ENCODE measurements around the gene POP7.

POP7 gene

DNA sequence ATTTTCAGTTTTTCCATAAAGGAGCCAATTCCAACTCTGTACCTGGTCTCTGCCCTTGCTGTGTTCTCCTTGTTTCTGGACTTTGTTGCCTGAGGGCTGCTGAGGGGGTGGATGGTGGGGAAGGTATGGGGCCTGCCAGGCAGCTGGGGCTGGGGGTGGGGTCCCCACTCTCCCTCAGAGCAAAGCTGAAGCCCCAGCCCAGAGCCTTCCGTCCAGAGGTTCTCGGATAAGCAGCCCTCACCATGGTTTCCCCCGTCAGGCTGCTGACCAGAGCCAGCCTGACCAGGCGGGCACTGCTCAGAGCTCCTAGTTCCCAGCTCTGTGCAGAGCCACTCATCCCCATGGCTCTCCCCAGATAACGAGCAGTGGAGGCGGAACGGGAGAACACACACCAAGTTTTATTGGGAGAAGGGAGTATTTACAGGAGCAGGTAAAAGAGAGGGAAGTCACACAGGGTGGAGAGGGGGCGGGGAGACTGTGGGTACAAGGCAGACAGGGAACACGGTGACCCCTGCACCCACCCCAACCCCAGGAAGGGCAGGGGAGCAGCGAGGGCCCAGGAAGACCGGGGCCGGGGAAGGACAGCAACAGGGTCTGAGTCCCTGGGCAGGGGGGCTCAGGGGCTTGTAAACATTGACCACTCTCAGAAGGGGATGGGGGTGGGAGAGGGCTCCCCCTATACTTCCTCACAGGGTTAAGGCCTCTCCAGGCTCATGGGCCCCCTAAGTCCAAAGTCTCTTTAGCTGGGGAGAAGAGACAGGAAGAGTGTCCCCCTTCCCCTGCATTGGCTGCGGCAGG is 26.6 kb upstream of the POP7 start:
- DNase-seq (ENCODE audit: low spot score): no peak

DNA sequence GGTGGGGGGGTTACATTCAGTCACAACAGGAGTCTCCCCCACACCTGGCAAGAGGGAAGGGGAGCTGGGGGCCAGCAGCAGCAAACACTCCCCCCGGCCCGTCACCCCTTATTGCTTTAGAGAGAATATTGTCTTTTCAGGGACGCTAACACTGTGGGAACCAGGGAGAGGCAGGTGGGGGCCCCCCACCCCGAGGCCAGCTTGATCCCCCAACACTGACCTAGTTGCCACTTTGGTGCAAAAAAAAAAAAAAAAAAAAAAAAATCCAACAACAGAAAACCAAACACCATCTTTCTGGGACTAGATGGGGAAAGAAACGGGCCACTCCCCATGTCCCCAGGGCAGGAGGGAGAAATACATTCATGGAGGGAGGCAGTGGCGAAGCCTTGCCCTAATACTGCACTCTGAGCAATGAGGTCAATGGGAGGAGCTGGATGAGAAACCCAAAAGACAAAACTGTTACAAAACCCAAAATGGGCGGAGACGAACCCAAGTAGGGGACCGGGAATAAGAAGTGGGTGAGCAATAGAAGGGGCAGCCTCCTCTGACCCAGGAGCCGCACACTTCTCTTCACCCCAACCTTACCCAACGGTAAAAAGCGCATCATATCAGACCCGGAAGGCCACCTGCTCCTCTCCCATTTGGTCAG is 25.9 kb upstream of the POP7 start:
- peak; percentile 47 for DNase-seq (ENCODE audit: low spot score)

DNA sequence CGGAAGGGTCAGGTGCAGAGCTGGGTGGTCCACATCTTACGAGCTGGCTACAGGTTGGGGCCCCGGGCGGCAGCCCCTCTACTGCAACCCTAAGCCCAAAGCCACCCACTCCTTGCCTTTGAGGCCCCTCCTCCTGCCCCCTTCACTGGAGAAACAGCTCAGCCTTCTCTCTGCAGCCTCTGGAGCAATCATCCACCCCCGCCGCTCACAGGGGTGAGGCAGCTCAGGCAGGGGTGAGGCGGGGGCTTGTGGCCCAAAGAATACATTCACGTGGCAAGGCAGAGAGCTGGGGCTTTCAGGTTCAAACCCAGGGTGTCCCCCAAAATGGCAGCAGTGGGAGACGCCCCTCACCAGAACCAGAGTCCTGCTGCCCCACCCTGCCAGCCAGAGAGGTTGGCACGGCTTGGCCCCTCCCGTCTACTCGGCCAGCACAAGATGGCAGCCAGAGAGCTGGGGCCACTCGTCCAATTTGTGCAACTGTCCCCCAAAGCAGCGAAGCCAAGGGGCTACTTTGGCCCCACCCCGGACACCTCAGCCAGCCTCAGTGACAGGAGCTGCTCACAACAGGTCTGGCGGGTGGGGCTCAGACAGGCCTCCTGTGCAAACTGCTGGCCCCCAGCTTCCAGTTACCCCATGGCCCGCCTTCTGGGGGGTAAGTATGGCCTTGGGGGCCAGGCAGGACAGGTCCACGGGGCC is 25.2 kb upstream of the POP7 start:
- DNase-seq (ENCODE audit: low spot score): peak; percentile 13

DNA sequence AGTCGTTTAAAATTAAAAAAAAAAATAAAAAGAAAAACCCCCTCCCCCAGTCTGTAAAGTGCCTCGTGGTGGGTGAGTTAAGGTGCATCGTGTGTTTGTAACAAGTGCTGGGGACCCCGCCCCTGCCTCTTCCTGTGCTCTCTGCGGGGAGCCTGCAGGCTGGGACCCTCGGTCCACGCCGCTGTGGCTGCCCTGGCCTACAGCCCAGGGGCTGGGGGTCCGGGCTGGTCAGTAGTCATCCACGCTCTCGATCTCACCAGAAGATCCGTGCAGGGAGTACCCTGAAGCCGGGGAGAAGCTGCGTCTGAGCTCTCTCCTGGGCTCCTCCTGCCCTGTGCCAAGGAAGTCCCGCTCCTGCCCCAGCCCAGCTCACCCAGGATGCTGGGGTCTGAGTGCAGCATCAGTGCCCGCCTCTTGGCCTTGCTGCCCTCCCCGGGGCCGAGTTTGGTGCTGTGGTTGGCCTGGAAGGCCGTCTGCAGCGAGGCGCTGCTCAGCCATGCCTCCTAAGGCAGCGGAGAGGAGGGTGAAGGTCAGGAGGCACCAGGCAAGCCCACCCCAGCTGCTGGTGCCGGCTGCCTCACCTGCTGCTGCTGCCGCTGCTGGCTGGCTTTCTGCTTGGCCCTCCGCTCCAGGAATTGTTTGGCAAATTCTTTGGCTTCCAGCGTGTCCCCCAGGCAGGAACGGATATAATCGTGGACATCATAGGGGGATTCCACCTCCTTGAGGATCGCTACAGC is 24.3 kb upstream of the POP7 start:
- DNase-seq (ENCODE audit: low spot score): peak; percentile 12

DNA sequence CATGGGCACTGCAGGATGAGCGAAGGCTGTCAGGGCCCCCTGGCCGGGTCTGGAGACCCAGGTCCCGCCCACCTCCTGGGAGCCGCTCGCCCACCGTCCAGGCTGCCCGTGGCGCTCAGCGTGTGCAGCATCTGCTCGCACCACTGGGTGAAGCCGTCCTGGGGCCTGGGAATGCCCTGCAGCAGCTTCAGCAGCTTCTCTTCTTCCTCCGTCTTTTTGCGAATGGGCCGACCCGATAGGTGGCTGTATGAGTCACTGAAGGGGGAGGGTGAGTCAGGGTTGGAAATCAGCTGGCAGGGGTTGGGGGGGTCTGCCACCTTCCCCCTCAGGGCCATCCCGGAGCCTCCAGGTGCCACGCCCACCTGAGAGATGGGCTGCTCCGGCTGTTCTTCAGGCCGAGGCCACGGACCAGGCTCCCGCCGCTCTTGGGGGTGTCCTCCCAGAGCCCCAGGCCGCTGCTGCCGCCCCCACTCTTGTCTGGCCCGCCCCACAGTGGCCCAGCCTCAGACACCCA is 23.6 kb upstream of the POP7 start:
- DNase-seq (ENCODE audit: low spot score): peak; percentile 17

DNA sequence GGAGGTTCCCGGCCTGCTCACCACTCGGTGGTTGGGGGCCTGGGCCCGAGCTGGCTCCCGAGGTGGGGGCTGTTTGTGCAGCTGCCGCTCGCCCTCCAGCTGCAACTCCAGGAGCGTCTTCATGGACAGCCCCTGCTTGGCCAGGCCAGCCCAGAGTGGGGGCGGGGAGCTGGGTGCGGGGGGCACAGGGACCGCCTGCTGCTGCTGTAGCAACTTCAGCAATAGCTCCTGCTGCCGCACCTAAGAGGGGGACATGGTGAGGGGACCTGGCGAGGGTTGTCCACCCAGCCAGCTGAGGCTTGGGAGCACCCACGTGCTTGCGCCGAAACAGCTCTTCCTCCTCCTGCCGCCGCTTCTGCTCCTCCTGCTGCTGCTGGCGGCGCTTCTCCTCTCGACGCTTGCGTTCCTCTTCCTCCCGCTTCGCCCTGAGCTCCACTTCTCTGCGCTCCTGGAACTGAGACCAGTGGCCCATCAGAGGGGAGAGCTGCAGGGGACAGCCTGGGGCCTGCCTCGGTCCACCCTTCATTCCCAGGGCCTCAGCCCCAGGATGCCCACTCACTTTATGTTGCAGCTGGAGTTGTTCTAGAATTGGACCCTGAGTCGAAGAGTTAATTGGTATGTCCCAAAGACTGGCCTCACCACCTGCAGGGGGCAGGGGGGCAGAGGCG is 22.8 kb upstream of the POP7 start:
- DNase-seq (ENCODE audit: low spot score): peak; percentile 14

DNA sequence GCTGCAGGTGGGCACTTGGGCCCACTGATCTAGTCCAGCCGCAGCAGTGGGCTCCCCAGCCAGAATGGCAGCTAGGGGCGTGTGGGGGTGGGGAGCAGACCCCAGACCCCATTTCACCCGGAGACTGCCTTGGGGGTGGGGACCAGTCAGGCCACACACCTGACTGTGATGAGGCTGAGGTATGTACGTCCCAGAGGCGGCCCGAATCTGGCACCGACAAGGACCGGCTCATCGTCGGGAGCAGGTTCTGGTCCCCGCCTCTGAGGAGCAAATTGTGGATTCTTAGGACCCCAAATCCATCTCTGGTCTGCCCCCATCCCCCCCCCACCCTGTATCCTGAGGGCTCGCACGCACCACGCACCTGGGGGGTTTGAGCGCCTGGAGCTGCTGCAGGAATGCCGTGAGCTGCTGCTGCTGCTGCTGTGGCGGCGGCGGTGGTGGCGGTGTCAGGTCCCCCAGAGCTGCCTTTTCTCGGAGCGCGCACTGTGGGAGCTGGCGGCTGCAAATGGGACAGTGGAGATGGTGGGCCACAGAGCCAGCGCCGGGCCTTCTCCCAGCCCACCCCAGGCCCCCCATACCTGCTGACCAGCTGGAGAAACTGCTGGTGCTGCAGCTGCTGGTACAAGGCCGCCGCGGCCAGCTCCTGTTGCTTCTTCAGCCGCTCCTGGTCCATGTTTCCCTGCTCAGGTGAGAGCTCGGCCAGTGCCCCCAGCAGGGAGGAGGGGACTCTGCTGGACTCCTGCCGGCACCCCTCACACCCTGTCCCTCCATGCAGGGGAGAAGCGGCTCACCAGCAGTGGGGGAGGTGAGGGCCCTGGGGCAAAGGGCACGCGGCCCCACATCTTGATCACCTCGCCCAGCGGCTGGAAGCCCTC is 22.0 kb upstream of the POP7 start:
- peak; percentile 10 for DNase-seq (ENCODE audit: low spot score)

DNA sequence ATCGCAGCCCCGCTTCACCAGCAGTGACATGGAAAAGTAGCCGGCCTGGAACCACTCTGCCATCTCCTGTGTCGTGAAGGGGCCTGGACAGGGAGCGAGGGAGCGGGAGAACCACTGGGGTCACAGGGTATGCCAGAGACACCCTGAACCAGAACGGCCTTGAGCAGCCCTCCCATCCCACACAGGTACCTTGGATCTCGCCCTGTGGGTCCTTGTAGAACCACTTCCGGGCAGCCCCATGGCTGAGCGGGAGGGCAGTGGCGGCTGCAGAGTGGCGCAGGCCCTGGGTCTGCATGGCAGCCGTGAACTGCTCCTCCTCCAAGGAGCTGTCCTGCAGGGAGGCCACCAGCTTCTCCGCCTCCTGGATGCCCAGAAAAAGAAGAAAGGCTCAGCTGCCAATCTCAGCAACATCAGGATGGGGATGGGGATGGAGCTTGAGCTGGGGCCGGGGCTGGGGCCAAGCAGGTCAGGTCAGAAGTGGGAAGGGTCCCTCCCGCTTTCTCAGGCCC is 21.3 kb upstream of the POP7 start:
- DNase-seq (ENCODE audit: low spot score): peak; percentile 7

DNA sequence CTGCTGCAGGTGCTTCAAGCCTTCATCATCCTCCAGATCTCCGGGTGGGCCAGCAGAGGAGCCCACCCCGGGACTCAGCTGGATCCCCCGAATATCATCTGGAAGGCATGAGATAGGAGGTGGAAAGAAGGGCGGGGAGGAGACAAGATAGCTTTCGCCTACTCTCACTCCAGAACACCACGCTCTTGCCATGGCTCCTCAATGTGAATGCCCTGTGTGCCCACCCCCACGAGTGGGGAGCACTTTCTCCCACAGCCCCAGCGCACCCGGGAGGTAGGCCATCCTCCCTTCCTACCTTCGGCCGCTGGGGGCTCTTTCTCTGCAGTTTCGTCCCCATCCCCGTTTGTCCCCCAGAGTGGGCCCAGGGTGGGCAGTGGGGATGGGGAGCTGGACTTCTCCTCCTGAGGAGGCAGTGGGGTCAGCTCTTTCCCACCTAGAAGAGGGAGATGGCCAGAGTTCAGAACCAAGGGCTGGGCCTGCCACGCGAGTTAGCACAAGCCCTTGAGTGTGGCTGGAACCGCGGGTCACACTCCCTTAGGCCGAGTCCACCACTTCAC is 20.8 kb upstream of the POP7 start:
- DNase-seq (ENCODE audit: low spot score): peak; percentile 10

DNA sequence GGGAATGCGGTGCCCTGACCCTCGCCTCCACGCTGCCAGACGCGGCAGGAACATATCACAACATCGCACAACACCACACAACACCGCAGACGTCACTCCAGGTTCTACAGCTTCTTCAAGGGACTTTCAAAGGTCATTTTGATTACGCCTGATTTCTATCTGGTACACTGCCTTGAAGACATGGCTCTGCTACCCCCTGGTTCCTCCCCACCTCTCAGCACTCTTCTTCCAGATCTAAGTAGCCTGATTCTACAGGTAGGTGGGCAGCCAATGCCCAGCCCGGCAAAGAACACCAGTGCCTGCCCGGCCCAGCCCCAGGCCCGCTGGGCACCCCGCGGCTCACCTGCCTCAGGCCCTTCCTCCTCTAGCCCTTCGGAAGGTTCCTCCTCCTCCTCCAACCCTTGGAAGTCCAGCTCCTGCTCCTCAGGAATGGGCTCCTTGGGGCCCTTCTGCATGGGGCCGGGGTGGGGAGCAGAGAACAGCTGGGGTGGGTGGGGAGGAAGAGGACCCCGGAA is 20.2 kb upstream of the POP7 start:
- DNase-seq (ENCODE audit: low spot score): peak; percentile 7

DNA sequence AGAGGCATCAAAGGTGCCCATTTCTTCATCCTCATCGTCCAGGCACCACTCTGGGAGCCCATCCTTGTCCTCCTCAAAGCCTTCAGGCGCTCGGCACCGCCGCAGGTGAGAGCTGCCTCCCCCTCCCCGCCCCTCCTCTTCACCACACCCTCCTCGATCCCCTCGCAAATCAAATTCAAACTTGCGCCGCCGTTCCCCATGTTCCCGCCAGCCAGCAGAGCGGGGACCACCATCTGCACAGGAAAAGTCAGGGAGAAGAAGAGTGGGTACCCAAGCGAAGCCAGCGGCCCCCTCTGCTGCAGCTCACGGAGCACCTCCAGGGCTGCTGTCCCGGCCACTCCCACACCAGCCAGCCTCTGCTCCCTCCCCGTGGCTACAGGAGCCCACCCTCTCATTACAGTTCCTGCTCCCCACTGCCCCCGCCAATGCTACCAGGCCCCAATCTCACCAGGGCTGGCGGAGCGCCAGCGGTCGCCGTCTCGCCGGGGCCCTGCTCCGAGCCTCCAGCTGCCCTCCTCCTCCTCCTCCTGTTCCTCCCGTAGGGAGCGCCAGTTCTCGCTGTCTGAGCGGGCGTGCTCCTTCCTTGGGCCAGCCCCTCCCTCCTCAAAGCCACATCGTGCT is 19.6 kb upstream of the POP7 start:
- DNase-seq (ENCODE audit: low spot score): peak; percentile 5

DNA sequence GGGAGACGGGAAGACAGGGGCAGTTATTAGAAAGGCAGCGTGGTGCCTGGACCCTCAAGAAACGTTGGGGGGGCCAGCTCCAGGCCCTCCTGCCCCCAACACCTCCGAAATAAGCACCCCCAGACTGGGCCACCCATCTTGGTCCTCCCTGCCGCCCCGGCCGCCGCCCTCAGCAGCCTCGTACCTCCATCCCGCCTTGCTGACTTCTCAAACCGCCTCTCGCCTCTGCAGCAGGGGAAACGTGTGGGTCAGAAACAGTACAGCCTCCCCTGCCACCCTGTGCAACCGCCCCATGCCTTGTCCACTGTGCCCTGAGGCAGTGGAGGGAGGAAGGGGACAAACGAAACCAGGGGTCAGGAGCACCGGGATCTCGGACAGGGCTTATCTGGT is 19.1 kb upstream of the POP7 start:
- peak; percentile 5 for DNase-seq (ENCODE audit: low spot score)

DNA sequence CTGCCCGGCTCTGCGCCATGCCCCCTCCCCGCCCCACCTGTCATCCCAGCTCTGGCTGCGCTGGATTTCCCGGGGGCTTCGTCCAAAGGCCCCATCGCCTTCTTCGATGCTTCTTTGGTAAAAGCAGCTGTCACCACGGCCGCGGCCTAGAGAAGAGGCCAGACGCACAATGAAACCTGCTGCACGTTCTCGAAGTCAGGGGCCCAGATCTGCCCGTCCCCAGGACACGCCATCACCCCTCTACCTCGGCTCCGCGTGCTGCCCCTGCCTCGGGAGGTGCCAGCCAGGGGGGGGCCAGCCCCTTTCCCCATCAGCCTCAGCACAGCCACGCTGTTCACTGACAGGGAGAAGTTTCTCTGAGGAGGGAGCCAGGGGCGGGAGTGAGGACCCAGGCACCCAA is 18.7 kb upstream of the POP7 start:
- DNase-seq (ENCODE audit: low spot score): peak; percentile 5

DNA sequence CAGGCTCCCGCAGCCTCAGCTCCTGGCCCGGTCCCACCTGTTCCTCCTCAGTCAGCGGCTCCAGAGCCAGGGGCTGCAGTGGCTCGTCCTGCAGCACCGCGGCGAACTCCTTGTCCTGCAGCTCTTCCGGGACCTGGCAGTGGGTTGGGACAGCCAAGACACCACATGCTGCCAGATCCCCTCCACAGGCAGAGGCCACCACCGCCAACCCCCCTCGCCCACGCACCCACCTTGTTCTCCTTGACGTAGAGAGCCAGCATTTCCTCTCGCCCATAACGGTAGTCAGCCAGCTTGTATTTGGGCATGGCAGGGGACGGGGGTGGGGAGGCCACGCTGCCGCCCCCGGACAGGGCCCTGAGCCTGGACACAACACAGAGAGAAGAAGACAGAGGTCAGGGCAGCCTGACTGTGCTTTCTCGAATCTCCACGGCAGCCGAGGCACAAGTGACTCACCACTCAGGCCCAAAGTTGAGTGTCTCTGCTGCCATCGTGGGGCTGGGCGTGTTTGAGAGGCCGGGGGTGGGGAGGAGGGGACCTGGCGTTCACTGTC is 18.1 kb upstream of the POP7 start:
- DNase-seq (ENCODE audit: low spot score): peak; percentile 61

DNA sequence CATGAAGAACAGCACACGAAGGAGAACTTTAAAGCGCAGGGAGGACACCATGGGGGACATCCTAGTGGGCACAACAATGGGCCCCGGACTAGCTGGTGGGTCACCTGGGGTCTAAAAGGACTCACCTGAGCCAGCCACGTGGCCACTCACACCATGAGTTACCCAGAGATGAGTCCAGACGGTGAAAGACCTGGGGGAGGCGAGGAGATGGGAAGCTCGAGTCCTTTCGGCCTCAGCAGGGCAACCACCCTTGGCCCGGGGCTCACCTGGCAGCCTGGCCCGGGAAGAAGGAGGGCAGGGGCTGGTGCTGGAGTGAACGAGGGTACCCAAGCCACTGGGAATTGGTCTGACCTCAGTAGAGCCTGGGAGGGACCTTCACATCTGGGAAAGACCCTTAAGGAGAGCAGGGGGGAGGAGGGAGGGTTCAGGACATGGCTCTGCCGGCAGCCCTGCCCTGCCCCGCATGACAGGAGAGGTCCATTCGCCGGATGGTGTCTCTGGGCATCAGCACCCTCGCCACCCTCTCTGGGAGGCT is 17.5 kb upstream of the POP7 start:
- DNase-seq (ENCODE audit: low spot score): no peak

DNA sequence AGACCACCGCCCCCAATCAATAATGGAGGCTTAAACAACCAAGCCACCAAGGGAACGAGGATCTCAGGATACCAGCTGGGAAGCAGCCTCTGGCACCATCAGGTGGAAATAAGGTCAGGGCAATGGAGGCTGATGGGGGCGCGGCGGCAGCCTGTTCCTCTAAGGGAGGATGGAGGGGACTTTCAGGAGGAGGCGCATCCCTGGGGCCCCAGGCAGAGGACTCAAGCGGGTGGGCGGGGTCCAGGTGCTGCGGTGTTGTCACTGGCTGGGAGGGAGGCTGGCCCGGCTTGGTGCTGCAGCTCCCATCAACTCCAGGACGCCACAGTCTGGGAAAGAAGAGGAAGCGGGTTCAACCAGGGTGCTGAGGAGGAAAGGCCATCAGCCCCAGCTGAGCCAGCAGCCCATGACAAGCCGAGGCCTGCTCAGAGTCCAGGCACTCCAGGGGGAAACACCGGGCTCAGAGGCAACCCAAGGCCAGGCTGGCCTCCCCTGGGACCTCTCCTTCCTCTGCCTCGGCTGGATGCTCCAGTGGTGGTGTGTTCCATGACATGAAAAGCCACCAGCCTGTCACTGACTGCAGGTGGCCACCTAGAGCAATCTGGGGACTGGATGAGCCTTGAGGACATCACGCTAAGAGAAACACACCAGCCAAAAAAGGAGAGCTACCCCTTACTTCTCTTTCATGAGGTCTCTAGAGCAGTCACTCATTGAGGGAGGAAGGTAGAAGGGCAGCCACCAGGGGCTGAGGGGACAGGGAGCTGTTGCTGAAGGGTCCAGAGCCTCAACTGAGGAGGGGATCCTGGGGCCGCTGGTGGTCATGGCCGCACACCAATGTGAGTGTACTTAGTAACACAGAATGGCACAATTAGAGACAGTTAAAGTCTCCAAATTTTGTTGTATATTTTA is 16.4 kb upstream of the POP7 start:
- DNase-seq (ENCODE audit: low spot score): no peak

DNA sequence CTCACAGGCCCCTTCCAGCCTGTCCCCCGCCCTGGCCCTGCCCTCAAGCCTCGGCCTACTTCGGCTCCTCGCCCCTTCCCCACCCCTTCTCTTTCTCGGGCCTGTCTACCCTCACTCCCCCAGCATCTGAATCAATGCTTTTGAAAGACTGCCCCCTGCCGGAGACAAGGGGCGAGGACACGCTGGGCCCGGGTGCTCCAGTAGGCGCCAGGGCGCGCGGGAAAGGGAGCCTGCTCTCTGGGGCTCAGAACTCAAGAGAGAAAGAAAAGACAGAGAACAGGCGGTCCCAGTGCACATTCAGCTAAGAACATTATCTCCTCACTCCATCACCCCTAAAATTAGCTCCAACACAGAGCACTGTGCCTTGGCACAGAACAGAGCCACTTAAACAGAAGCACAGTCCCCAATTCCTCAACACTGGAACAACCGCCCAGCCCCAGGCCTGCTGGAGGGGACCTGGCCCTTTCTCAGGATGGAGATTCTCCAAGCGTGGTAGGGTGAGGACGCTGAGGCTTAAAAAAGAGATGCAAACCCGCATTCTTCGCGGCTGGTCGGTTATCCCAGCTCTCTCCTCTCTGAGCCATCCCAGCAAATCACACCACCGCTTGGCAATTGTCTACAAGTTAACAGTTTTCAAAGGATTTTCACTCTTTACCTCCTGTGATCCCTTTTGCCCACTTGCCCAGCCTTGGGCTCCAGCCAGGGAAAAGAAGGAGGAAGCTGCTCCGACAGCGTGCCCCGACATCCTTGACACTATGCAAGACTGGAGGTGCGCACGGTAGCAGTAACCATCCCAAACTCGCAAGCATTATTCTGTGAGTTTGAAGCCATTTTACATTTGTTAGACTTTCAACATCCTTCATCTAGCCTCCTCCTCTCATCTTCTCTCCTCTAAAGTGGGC is 14.0 kb upstream of the POP7 start:
- peak; percentile 91 for DNase-seq (ENCODE audit: low spot score)

All from AG08396 (cell line).